Islet of Langerhans (tissue), 1 donor: ENCODE results near the gene POU6F2.

ENCODE experiments used
- FAIRE-seq: peaks from one replicate; lab custom pipeline; 2011; peaks lifted over from hg19 to GRCh38; lab: Jason Lieb, UNC

Gene POU6F2

DNA sequence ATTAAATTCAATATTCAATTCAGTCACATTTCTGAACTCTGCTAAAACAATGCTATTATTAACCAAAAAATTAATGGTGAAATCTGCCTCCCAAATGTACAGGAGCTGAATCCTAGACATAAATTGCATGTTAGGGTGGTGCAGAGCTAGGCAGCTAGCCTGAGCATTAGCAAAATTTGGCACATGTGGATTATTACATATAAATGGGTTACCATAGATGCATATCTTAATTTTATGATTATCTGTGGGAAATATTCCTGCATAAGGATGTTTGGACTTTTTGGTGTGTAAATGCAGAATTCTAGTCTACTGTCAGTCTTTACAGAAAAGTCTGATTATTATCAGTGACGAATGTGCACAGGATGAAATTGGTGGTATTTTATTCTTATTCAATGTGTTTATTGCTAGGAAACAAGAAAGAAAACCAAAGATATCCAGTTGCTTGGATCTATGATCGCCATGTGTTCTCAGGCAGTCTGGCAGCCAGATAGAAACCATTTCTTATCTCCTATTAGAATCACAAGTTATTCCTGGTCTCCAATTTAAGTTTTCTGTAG lies 150.7 kb downstream of the POU6F2 start:
- no peak for FAIRE-seq

DNA sequence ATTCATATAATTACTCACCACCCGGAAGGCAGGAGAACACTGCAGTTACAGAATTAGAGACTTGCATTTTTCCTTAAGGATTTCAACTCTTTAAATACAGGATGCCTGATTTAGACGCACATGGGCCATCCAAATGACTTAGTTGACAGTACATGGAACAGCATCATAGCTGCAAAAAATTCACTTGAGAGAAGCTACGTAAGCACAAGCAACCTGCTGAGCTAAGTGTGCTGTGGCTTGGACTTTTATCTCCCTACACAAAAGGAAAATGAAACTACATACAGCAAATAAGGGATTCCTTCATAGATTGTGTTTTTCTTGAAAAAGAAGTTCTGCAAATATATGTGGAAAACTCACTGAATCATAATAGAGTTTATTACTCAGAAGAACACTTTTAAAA lies 152.6 kb downstream of the POU6F2 start:
- FAIRE-seq, result peak; percentile 75

DNA sequence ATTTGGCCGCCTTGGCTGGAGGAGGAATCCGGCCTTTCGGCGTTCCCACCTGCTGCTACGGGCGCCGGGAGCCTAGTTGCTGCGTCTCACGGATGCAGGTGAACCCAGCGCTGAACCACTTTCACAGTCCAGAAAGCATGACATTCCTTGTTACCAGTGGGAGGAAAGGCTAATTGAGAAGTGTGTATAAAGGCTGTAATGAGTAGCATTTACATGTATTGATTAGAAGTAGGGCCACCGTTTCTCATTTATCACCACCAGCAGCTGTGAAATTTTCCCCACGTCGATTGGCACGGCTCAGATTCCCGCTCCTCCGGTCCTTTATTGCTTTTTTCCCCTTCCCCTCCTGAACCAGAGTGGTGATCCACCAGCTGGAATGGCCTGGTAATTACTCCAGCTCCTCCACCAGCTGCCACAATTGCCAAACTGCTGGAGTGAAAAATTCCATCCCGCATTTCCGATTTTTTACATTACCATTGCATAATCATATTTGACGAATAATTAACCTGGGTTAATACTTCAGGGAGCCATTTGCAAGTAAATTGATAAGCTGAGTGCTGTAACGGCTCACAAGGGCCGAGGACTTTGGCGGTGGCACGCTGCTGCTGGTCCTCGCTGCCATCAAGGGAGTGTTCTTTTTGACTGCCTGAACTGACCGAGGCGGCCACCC lies 153.3 kb downstream of the POU6F2 start:
- FAIRE-seq, result no peak

DNA sequence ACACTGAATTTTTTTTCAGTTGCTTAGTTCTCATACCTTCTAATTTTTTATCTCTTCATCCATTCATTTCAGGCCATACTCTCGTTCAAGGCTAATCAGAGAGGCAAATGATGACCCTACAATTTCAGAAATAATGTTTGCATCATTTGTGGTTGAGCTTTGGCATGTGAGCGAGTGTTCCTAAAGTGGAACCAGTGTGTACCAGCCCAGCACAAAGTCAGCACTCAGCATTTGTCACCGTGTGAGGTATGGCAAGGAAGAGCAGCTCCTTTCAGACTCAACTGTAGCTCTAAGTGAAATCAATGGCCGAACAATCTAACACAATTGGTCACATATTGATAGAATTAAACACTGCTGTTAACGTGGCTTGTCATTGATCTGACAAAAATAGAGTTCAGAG lies 154.6 kb downstream of the POU6F2 start:
- no peak for FAIRE-seq

DNA sequence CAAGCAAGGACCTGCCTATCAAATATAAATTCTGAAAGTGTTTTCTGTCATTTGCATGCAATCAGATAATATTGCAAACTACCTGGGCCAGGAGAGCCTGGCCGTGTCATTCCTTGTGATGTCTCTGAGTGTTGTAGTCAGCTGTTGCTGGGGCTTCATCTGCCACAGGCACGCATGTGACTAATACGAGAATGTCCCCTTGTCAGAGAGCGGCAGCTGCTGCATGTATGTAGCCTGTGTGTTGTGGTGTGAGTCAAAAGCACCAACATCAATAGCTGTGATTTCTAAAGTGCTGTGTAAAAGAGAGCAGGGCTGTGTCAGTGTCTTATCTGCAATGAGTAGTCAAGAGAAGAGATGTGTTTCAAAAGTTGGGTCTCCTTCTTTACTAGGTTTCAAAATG lies 155.4 kb downstream of the POU6F2 start:
- FAIRE-seq, result no peak

DNA sequence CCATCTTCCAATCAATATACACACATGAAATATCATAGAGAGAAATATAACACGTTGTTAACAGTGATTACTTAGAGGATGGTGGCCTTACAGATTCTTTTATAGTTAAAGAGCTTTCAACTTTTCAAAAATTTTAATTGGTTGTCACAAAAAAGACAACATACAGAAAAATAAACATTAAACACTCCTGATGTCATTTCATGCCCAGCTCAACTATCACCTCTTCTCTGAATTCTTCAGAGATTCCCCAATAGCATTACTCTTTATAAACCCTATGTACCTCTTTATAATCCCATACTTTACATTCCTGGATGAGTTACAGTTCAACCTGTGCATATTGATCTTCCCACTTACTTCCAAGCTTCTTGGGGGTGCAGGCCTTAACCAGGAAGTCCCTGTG lies 159.8 kb downstream of the POU6F2 start:
- no peak for FAIRE-seq

DNA sequence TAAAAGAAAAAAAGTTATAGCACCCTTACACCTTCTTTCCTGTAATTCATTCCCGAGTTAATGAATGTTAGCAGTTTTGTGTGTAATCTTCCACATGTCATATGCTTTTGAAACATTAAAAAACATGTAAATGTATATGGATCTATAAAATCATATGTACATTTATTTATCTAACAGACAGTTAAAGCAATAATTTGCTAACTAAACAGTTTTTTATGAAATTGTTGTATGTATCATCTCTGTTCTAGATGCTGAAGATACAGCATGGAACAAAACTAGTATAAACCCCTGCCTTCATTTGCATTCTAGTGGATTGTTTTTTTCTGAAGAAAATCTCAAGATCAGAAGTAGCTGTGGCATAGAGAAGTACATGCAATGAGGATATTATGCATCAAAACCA lies 165.0 kb downstream of the POU6F2 start:
- no peak for FAIRE-seq

DNA sequence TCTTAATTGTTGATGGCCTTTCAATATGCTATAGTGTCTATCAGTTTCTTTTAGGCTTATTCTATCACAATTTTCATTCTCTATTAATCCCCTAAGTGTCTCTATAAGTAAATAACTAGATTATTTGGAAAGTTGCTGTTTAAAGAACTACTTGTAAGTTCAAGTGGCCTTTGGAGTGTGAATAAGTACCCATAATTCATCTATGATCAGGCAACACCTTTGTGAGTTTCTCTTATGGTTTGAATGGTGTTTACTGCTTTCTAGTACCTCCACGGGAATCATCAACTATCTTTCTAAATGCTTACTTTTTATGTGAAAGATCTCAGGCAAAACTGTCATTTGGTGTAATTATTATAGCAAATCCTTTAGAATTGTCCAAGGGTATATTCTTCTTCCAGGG lies 166.7 kb downstream of the POU6F2 start:
- no peak for FAIRE-seq

DNA sequence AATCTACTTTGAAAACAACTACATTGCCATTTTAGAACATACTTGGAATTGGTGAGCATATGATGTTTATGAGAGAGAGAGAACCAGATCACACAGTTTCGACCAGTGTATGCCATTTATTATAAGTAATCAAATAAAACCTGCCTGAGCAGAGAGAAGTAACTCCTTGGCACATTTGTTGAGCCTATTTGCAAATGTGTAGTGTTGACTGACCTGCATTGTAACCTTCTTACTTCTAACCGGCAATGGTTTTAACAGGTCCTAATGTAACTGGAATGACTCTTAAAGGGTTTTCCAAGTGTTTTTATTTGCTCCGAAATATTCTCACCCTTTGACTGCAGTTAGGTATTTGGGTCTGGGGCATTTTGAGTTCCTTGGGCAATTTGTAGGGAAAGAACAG lies 167.6 kb downstream of the POU6F2 start:
- FAIRE-seq, result no peak

DNA sequence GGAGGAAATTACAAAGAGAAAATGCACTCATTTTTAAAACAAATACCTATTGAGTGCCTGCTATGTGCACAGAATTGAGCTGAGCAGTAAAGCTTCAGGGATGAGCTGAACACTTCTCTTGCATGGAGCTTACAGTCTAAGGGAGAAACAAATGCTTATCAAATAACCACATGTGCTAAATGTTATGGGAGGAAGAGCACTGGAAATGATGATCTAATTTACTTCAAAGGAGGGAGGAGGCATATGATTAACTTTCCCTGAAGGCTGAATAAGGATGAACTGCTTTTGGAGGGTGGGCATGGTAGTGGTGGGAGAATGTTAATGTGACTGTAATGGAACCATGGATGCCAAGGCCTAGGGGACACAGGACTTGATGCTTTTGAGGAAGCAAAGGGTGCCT lies 168.2 kb downstream of the POU6F2 start:
- no peak for FAIRE-seq

DNA sequence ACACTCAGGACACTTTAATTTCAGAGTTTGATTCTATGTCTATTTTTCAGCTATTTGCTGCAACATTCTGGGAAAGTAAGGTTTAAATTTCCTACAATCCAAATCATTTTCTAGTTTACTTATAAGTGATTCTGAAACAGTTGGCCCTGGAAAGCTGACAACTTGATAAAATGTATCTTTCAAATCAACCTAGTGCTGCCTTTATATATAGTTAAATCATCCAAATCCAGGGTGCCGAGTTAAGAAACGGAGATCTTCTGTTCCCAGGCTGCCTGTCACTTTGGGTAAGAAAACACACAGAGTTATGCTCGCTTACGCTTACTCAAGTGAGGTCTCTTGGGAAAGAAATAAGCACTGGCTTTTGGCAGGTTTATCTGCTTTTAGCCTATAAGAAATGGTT lies 175.0 kb downstream of the POU6F2 start:
- no peak for FAIRE-seq

DNA sequence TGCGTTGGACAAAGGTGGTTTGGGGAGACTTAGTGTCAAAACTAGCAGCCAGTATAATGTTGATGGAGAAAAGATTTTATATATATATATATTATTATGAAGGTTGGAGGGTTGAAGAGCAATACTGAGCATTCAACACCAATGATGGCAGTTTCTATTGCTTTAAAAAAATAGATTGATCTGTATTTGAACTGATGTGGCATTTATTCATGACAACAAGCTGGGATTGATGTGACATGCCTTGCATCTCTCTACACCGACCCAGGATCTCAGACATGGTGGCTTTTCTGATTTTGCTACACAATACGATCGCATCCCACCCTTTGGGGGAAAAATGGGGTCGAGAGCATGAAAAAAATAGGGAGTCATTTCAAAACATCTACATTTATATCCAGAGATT lies 175.4 kb downstream of the POU6F2 start:
- no peak for FAIRE-seq

DNA sequence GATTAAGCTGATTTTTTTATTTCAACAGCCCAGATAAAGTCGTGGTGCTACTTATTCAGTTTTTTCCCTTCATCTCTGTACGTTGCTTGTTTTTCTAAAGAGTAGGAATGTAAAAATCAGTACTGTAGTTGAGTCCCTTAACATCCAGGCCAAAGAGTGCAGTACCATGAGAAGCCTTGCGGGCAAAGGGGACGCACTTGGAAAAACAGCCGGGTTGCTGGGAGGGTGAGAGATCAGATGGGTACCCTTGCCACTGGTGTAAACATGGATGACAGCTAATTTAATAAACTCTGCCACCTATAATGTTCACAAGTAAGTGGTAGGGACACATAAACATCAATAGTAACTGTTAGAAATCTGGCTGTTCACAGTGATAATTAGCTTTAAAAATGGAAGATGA lies 175.9 kb downstream of the POU6F2 start:
- FAIRE-seq, result no peak

DNA sequence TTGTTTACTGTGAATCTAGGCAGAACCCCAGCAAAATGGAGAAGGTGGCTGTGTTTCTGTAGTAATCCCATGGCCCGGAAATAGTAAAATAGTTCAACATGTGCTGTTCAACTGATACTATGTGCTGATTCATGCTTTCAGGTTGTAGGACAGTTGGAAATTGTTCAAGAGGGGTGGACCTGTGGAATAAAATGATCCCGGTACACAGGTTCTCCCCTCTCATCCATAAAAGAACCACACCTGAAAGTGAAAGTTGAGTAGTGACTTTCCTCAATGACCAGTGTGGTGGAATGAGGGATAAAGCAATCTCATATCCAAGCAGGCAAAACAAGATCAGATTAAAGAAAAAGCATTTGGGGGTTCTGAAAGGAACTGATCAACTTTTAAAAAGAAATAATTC lies 177.1 kb downstream of the POU6F2 start:
- FAIRE-seq, result no peak

DNA sequence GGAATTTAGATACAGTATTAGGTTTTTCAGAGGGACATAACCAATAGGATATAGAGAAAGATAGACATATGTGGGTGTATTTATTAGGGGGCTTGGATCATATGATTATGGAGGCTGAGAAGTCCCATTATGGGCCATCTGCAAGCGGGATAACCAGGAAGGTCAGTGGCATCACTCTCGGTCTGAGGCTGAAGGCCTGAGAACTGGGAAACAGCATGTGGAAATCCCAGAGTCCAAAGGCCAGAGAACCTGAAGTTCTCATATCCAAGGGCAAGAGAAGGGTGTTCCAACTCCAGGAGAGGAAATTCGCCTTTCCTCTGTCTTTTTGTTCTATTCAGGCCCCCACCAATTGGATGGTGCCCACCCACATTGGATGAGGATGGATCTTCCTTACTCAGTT lies 180.7 kb downstream of the POU6F2 start:
- FAIRE-seq, result no peak

DNA sequence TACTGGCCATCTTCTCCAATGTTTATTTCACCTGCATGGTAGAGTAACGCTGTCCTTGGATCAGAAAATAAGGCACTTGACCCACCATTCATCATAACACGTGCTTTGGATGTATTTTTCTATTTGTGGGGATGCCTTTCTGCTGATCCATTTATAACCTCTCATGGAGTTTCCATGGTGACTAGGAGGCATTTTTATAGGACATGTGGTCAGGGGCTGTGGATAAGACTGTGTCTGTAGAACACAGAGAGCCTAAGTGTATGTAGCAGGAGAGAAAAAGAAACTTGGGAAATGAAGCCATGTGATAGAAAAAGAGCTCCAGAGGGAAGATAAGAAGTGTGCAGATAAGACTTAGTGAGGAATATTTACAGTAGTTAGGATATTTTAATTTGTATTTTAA lies 184.2 kb downstream of the POU6F2 start:
- FAIRE-seq, result no peak

DNA sequence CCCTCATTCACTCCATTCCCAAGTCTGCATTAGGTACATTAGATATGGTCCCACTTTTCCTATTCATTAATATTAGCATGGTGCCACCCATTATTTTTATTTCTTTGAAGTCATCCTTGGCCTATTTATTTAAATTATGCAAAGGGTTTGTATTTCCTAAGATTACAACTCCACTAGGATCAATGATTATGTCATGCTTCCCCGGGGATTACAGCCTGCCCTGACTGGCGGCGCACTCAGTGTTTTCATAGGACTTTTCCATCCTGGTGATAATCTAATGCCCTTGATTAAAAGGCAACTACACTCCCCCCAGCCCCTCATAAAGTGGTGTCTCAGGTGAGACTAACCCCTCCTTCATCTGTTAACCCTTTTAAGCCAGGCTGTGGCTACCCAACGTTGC lies 187.2 kb downstream of the POU6F2 start:
- no peak for FAIRE-seq

DNA sequence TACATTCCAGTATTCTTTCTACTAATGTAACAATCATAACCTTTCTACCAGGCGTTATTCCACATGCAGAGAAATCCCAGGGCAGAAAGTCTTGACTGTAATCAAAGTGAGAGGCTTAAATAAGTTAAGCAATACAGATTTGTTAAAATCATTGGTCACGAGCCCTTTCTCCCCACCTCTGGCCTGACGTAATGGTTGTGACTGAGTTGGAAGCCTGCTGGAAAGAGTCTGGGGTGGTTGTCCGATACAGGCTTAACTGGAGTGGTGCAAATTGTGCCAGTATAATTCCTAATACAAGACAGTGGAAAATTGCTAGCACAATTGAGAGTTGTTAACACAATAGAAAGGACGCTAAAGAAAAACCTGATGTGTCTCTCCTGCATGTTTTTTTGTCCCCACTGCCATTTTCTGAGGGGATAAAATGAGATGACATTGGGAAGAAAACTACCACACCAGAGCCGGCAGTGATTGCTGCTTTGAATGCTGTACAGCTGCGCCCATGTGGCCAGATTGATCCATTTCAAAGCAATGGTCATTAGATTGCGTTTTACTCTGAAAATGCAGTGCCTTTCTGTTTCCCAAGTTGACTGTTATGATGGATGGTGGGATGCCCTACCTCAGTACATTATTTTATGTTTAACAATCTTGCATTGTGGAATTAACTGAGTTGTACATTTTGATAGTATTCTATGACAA lies 190.8 kb downstream of the POU6F2 start:
- FAIRE-seq, result no peak

DNA sequence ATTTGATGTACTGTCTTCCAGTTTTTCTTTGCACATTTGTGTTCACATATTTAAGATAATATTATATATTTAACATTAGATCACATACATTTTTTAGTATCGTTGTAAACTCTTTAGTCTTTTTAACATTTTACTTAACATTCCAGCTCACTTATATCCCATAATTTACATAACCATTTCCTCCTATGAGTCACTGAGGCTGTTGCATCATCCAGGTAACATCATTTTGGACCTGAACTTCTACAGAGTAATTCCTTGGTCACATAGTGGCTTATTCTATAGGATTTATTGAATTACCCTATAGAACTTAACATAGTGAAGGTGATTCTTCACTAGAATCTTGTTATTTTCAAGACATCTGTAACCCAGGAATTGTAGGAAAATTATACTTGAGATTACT lies 194.4 kb downstream of the POU6F2 start:
- no peak for FAIRE-seq

DNA sequence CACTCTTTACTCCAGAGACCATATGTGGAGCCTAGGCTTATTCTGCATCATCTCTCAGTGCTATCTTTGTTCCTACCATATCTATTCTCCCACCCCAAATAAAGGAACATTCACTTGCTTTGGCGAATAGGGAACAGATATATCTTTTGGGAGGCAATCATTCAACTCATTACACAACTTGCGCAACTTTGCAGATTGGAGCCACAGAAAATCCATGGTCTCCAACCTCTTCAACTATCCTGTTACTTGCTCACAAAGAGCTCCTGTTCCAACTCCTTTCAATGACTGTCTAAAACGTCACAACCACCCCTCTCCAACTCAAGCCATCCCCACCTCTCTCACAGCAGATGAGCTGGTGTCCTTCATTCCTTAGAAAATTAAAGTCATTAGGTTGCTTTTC lies 203.7 kb downstream of the POU6F2 start:
- FAIRE-seq, result no peak

DNA sequence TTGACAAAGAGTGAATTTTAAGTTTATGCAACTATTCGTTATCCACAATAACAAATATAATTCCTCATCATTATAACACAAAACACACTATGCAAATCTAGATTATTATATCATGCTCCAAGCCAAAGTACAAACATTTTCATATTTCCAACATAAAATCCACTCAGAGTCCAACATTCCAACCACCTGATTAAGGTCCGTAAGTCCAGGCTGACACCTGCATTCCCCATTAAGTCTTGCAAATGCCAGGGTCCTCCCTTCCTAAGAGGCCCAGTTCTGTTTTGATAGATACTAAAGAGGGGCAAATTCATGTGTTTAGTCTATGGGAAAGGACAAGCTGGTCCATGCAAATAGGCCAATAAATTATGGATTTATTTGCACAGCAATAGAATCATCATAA lies 206.1 kb downstream of the POU6F2 start:
- FAIRE-seq, result no peak

DNA sequence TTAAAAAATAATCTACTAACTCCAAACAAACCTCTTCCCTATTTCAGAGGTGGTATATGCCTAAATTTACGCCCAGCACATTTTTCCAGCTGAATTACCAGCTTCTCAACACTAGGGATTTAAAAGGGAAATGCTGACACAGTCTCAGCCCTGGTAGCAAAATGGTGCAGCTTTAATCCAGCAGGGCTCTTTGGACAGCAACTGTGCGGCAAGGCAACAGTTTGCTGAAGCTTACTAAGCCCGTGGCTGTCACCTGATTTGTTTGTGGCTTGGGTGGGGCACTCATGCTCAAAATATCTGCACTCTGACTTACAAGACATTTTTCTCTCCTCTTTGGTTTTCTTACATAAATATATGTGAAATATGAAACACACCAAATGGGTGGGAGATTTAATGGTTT lies 206.7 kb downstream of the POU6F2 start:
- FAIRE-seq, result no peak

DNA sequence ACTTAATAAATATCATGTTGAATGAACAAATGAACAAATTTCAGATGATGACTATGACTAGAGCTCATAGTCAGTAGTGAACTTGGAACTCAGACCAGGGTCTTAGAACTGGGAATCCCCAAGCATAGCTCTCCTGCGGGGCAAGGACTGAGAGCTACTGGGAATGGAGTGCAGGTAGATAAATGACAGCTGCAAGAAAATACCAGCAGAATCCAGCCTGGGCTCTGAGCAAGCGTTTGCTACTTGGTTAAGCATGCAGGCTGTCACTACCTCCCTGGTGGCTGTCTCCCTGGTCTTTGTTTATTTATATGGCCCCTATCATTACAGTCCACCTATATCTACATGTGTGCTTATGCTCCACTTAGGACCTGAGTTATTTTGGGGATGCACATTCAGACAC lies 208.4 kb downstream of the POU6F2 start:
- FAIRE-seq, result no peak

DNA sequence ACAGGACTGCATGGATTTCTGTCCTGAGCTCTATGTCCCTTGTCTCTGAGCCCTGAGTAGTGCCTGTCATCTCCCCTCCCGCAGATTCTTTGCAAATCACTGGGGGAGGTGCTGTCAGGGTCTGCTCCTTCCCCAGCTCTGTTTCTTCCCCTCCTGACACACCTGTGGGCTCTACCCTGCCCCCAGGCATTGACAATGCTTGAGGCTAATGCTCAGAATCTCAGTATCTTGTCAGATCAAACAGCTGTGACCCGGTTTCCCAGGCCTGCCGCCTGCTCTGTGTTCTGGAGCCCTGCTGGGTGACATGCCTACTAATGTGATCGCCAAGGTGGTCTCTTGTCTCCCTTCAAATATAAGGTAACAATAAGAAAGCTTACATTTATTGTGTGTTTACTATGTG lies 209.0 kb downstream of the POU6F2 start:
- FAIRE-seq, result no peak
